Trophoblast cell (in vitro differentiated cells and primary cell): ENCODE measurements around the gene IMPDH2.

Experiments used
- DNase-seq, 2 donors: peaks; one replicate each; pipeline ENCODE4 v3.0.0-alpha.2; 2016
- H2AFZ ChIP-seq: 2 replicates; pipeline ENCODE4 v1.6.1; 2013; ENCODE audit warnings: low read length, moderate library complexity, mild to moderate bottlenecking; ENCODE audit not compliant: insufficient read depth, poor library complexity
- H2AK5ac ChIP-seq: 2 replicates; pipeline ENCODE4 v1.6.1; 2013; ENCODE audit warnings: mild to moderate bottlenecking, low read length
- H2BK120ac ChIP-seq: 2 replicates; pipeline ENCODE4 v1.6.1; 2013; ENCODE audit warnings: low read length, mild to moderate bottlenecking, moderate library complexity; ENCODE audit not compliant: insufficient read depth, poor library complexity
- H2BK12ac ChIP-seq: 2 replicates; pipeline ENCODE4 v1.6.1; 2013; ENCODE audit warnings: mild to moderate bottlenecking, low read length, moderate library complexity
- H2BK5ac ChIP-seq: 2 replicates; pipeline ENCODE4 v1.6.1; 2013; ENCODE audit warnings: low read length, low read depth, moderate library complexity, mild to moderate bottlenecking; ENCODE audit not compliant: poor library complexity
- H3K14ac ChIP-seq: 2 replicates; pipeline ENCODE4 v1.6.1; 2013; ENCODE audit warnings: mild to moderate bottlenecking, low read length
- H3K18ac ChIP-seq: 2 replicates; pipeline ENCODE4 v1.6.1; 2013; ENCODE audit warnings: mild to moderate bottlenecking, low read length
- H3K23ac ChIP-seq: 2 replicates; pipeline ENCODE4 v1.6.1; 2013; ENCODE audit warnings: low read length
- H3K27ac ChIP-seq: 2 replicates; pipeline ENCODE4 v1.5.1; 2013; ENCODE audit warnings: low read depth, mild to moderate bottlenecking, inconsistent platforms, low read length, moderate library complexity
- H3K27me3 ChIP-seq: 2 replicates; pipeline ENCODE4 v1.6.1; 2013; ENCODE audit warnings: inconsistent platforms, mild to moderate bottlenecking, low read length, moderate library complexity; ENCODE audit not compliant: insufficient read depth
- H3K36me3 ChIP-seq, 2 experiments: 1 replicate in 1 of 2; 2 replicates in 1 of 2; pipeline ENCODE4 v1.6.1; 2013; ENCODE audit warnings: low read length in 2 of 2, mild to moderate bottlenecking in 2 of 2, moderate library complexity in 1 of 2; ENCODE audit not compliant: insufficient read depth in 2 of 2, control insufficient read depth in 1 of 2
- H3K4ac ChIP-seq: 2 replicates; pipeline ENCODE4 v1.6.1; 2013; ENCODE audit warnings: low read depth, mild to moderate bottlenecking, low read length, moderate library complexity
- H3K4me1 ChIP-seq, 2 experiments: 1 replicate in 1 of 2; 2 replicates in 1 of 2; pipeline ENCODE4 v1.6.1; 2013; ENCODE audit warnings: low read length in 2 of 2, mild to moderate bottlenecking in 2 of 2, moderate library complexity in 1 of 2; ENCODE audit not compliant: insufficient read depth in 2 of 2, control insufficient read depth in 1 of 2
- H3K4me2 ChIP-seq: 2 replicates; pipeline ENCODE4 v1.6.1; 2013; ENCODE audit warnings: inconsistent platforms, mild to moderate bottlenecking, low read length, moderate library complexity
- H3K4me3 ChIP-seq: 2 replicates; pipeline ENCODE4 v1.5.1; 2013; ENCODE audit warnings: mild to moderate bottlenecking, low read depth, low read length, inconsistent platforms
- H3K79me1 ChIP-seq: one replicate; pipeline ENCODE4 v1.6.1; 2013; ENCODE audit warnings: low read length
- H3K79me2 ChIP-seq: 2 replicates; pipeline ENCODE4 v1.6.1; 2013; ENCODE audit warnings: low read length, mild to moderate bottlenecking; ENCODE audit not compliant: control insufficient read depth, insufficient read depth, poor library complexity
- H3K9ac ChIP-seq: 2 replicates; pipeline ENCODE4 v1.6.1; 2013; ENCODE audit warnings: mild to moderate bottlenecking, low read length
- H3K9me3 ChIP-seq: 2 replicates; pipeline ENCODE4 v1.6.1; 2013; ENCODE audit warnings: low read depth, mild to moderate bottlenecking, control low read depth, inconsistent platforms, low read length; ENCODE audit not compliant: insufficient read depth
- H4K12ac ChIP-seq: 2 replicates; pipeline ENCODE4 v1.6.1; 2013; ENCODE audit warnings: low read depth, mild to moderate bottlenecking, low read length, moderate library complexity
- H4K8ac ChIP-seq: 2 replicates; pipeline ENCODE4 v1.6.1; 2013; ENCODE audit warnings: low read depth, mild to moderate bottlenecking, low read length, moderate library complexity
- H4K91ac ChIP-seq: one replicate; pipeline ENCODE4 v1.6.1; 2013; ENCODE audit warnings: low read depth, mild to moderate bottlenecking, low read length, moderate library complexity
- WGBS: extraction: QIAGEN DNeasy Blood & Tissue Kit; methylation state at CpG from one replicate; pipeline ENCODE4 v1.1.7; 2013; ENCODE audit warnings: missing lambda C conversion rate; ENCODE audit not compliant: insufficient read length, insufficient coverage; ENCODE audit errors: extremely low coverage; 5-methylcytosine and 5-hydroxymethylcytosine counted together

The IMPDH2 gene

GRCh38 chr3:49025005-49025792 lies 4.0 kb downstream of the IMPDH2 start:
- Histone ChIP-seq H3K4me1 (peaks cover 20 to 22% of the 10 kb centered on the region in 2 experiments), H3K4me3 (no peak overlapping the region), H3K18ac (no peak overlapping the region), H3K27ac (no peak overlapping the region), H4K91ac (no peak overlapping the region), H2BK12ac (no peak overlapping the region), H3K4ac (no peak overlapping the region), H2AFZ (no peak overlapping the region), H2BK5ac (no peak overlapping the region), H3K27me3 (no peaks in the 10 kb centered on the region), H3K9ac (no peak overlapping the region), H3K36me3 (peaks cover 47 to 49% of the 10 kb centered on the region in 2 experiments), H4K12ac (no peak overlapping the region), H3K9me3 (peaks cover 4% of the 10 kb centered on the region), H4K8ac (no peak overlapping the region), H2AK5ac (no peak overlapping the region), H3K79me2 (peaks cover 26% of the 10 kb centered on the region), H2BK120ac (no peak overlapping the region), H3K4me2 (no peak overlapping the region), H3K79me1 (peaks cover 22% of the 10 kb centered on the region), H3K14ac (no peak overlapping the region), H3K23ac (no peak overlapping the region)
- WGBS, result no CpG with 5 or more reads among the region's 13 CpGs
- DNase-seq, result no peak

GRCh38 chr3:49024449-49024848 lies 4.7 kb downstream of the IMPDH2 start:
- Histone ChIP-seq H2BK120ac (no peak overlapping the region), H3K36me3 (peaks cover 46 to 47% of the 10 kb centered on the region in 2 experiments)

GRCh38 chr3:49023775-49024174 lies 5.4 kb downstream of the IMPDH2 start:
- H3K79me2 ChIP-seq, result peaks cover 21% of the 10 kb centered on the region
- peaks cover 19 to 24% of the 10 kb centered on the region in 2 experiments for H3K4me1 ChIP-seq
- no peak overlapping the region for H2BK5ac ChIP-seq
- peaks cover 19% of the 10 kb centered on the region for H3K79me1 ChIP-seq
- no peak overlapping the region for H3K14ac ChIP-seq
- no CpG with 5 or more reads among the region's 4 CpGs for WGBS
- H3K4me3 ChIP-seq, result no peak overlapping the region
- no peaks in the 10 kb centered on the region for H3K27me3 ChIP-seq
- no peak overlapping the region for H4K8ac ChIP-seq
- H3K23ac ChIP-seq, result no peak overlapping the region
- no peak overlapping the region for H4K91ac ChIP-seq
- H3K4ac ChIP-seq, result no peak overlapping the region
- no peak overlapping the region for H2AK5ac ChIP-seq
- H3K4me2 ChIP-seq, result no peak overlapping the region
- no peak overlapping the region for H4K12ac ChIP-seq
- no peak overlapping the region for H3K27ac ChIP-seq
- H2BK12ac ChIP-seq, result no peak overlapping the region
- H2BK120ac ChIP-seq, result no peak overlapping the region
- no peak overlapping the region for H3K18ac ChIP-seq
- H3K9me3 ChIP-seq, result peaks cover 4% of the 10 kb centered on the region
- H2AFZ ChIP-seq, result no peak overlapping the region
- peaks cover 46 to 47% of the 10 kb centered on the region in 2 experiments for H3K36me3 ChIP-seq
- DNase-seq, result no peak
- no peak overlapping the region for H3K9ac ChIP-seq

More at GRCh38 chr3:49024449-49024848, 4.7 kb downstream of the IMPDH2 start:
- Histone ChIP-seq H3K23ac (no peak overlapping the region), H3K14ac (no peak overlapping the region), H3K4ac (no peak overlapping the region), H4K12ac (no peak overlapping the region), H3K9ac (no peak overlapping the region), H2BK5ac (no peak overlapping the region), H3K79me1 (peaks cover 22% of the 10 kb centered on the region), H2AFZ (no peak overlapping the region), H3K4me3 (no peak overlapping the region), H2BK12ac (no peak overlapping the region), H2AK5ac (no peak overlapping the region), H3K4me1 (peaks cover 20 to 26% of the 10 kb centered on the region in 2 experiments), H3K4me2 (no peak overlapping the region), H4K91ac (no peak overlapping the region), H3K27ac (no peak overlapping the region), H3K27me3 (no peaks in the 10 kb centered on the region), H4K8ac (no peak overlapping the region), H3K79me2 (peaks cover 26% of the 10 kb centered on the region), H3K18ac (no peak overlapping the region), H3K9me3 (peaks cover 4% of the 10 kb centered on the region)
- no peak for DNase-seq
- no CpG with 5 or more reads among the region's 5 CpGs for WGBS

DNA sequence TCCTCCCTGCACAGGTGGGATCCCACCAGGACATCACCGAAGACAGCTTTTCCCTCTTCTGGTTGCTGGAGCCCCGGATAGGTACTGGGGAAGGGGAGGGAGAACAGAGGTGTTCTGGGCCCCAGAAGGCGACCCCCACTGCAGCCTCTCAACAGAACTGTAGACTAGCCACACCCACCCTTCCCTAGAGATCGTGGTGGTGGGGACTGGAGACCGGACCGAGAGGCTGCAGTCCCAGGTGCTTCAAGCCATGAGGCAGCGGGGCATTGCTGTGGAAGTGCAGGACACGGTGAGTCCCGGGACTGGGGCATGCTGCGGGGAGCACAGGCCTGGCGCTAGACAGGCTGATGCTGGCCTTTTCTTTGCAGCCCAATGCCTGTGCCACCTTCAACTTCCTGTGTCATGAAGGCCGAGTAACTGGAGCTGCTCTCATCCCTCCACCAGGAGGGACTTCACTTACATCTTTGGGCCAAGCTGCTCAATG lies 6.5 kb downstream of the IMPDH2 start:
- Histone ChIP-seq H3K4ac (peak overlapping the region; percentile 84), H4K12ac (no peak overlapping the region), H3K9ac (peak overlapping the region; percentile 95), H2BK120ac (no peak overlapping the region), H2BK5ac (peak overlapping the region; percentile 95), H3K27me3 (no peaks in the 10 kb centered on the region), H3K4me2 (peak overlapping the region; percentile 96), H2AFZ (peak overlapping the region; percentile 80), H3K27ac (peak overlapping the region; percentile 99), H3K14ac (peak overlapping the region; percentile 92), H2AK5ac (peak overlapping the region; percentile 78), H4K8ac (peak overlapping the region; percentile 97), H3K18ac (peak overlapping the region; percentile 97), H3K9me3 (peaks cover 4% of the 10 kb centered on the region), H3K4me3 (peak overlapping the region; percentile 89), H3K36me3 (peaks cover 38 to 45% of the 10 kb centered on the region in 2 experiments), H3K23ac (no peak overlapping the region), H3K4me1 (peaks cover 11 to 17% of the 10 kb centered on the region in 2 experiments), H3K79me1 (peaks cover 25% of the 10 kb centered on the region), H4K91ac (peak overlapping the region; percentile 93), H3K79me2 (peaks cover 21% of the 10 kb centered on the region), H2BK12ac (no peak overlapping the region)
- no peak for DNase-seq
- WGBS, result no CpG with 5 or more reads among the region's 12 CpGs
